ENCODE results near the gene LIG3.

Gene LIG3

DNA sequence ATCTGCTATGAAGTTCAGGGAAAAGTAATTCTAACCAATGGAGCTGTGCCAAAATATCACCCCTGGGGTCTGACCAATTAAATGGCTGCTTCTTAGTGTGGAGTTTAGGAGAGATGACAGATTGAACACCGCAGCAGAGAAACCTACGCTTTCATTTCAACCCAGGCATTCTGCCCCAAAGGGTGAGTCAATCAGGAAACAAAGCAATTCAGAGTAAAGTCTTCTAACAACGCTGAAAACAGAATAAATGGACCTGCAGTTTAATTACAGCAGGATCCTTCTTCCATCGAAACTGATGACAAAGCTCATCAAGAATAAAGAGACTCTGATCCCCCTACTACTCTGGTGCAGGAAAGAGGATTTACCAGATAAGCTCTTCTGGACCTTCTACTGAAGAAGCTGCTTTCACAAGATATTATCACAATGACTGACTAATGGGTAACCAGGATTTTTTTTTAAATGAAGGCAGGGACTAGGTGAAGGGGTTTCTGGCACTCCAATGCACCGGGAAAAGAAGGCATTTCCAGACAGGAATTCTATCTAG, 66.5 kb downstream of the LIG3 start:
- peak overlapping the region; percentile 0 for H3K4me3 ChIP-seq (ENCODE audit: low read depth, low read length)
- no peak for TF ChIP-seq CTCF (IDR thresholded peaks at IDR 0.05; ENCODE audit: low read depth, low read length, missing control alignments)
- peak; percentile 76 for DNase-seq (ENCODE audit: low read depth)
- in situ Hi-C loops (cut with HindIII; ENCODE audit: low sequenced_read_pairs): no loop called here

GRCh38 chr17:35048685-35049379, 68.5 kb downstream of the LIG3 start:
- no peak for DNase-seq (ENCODE audit: low read depth)
- TF ChIP-seq CTCF (IDR thresholded peaks at IDR 0.05; ENCODE audit: low read depth, low read length, missing control alignments): no peak
- in situ Hi-C loops (cut with HindIII; ENCODE audit: low sequenced_read_pairs): no loop called here
- no peak overlapping the region for H3K4me3 ChIP-seq (ENCODE audit: low read depth, low read length)

DNA sequence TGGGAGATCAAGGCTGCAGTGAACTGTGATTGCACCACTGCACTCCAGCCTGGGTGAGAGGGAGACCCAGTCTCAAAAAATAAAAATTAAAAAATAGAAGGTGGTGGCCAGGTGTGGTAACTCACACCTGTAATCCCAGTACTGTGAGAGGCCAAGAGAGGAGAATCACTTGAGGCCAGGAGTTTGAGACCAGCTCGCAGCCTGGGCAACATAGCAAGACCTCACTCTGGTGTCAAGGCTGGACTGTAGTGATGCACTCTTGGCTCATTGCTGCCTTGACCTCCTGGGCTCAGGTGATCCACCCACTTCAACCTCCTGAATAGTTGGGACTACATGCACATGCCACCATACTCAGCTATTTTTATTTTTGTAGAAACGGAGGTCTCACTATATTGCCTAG, 69.9 kb downstream of the LIG3 start:
- no peak for TF ChIP-seq CTCF (IDR thresholded peaks at IDR 0.05; ENCODE audit: low read depth, low read length, missing control alignments)
- DNase-seq (ENCODE audit: low read depth): no peak
- no peak overlapping the region for H3K4me3 ChIP-seq (ENCODE audit: low read depth, low read length)
- in situ Hi-C loops (cut with HindIII; ENCODE audit: low sequenced_read_pairs): loop anchor here (5.0 kb wide), 1 partner anchor 38 kb away; no protein-coding TSS in a partner anchor

GRCh38 chr17:35051183-35051578, 70.9 kb downstream of the LIG3 start:
- in situ Hi-C loops (cut with HindIII; ENCODE audit: low sequenced_read_pairs): loop anchor here (5.0 kb wide), 1 partner anchor 39 kb away; no protein-coding TSS in a partner anchor
- no peak for DNase-seq (ENCODE audit: low read depth)
- no peak overlapping the region for H3K4me3 ChIP-seq (ENCODE audit: low read depth, low read length)

DNA sequence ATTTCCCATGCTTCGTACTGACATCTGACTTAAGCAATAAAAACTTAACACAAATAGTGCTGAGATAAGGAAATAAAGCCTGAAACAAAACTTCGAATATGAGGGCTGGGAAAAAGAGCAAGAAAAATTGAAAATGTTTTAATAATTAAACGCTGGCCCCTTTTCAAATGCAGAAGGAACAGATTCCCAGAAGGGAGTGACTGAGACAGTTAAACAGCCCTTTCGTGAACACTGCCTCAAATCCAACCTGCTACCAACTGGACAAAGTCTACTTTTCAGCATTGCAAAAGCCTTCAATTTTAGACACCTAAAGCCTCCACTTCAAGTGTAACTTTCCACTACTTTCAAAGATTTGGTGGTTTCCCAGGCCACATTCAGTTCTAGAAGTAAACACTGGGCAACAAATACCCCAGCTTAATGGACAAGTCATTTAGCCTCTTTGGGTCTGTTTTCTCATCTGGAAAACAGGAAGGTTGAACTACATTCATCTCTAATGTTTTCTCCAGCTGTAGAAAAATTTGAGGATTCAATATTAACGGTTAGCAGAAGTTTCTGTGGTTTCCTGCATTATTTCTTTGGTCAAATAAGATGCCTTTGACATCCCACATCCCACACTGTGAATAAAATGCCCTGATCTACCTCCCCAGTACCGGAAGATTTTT, 71.4 kb downstream of the LIG3 start:
- in situ Hi-C loops (cut with HindIII; ENCODE audit: low sequenced_read_pairs): loop anchor here (5.0 kb wide), 1 partner anchor 39 kb away; no protein-coding TSS in a partner anchor
- no peak for TF ChIP-seq CTCF (IDR thresholded peaks at IDR 0.05; ENCODE audit: low read depth, low read length, missing control alignments)
- peak; percentile 75 for DNase-seq (ENCODE audit: low read depth)
- no peak overlapping the region for H3K4me3 ChIP-seq (ENCODE audit: low read depth, low read length)

More at GRCh38 chr17:35051183-35051578, 70.9 kb downstream of the LIG3 start:
- TF ChIP-seq CTCF (IDR thresholded peaks at IDR 0.05; ENCODE audit: low read depth, low read length, missing control alignments): no peak

GRCh38 chr17:35052241-35052610, 71.9 kb downstream of the LIG3 start:
- no peak for DNase-seq (ENCODE audit: low read depth)
- no peak for TF ChIP-seq CTCF (IDR thresholded peaks at IDR 0.05; ENCODE audit: low read depth, low read length, missing control alignments)
- in situ Hi-C loops (cut with HindIII; ENCODE audit: low sequenced_read_pairs): loop anchor here (5.0 kb wide), 1 partner anchor 40 kb away; no protein-coding TSS in a partner anchor
- H3K4me3 ChIP-seq (ENCODE audit: low read depth, low read length): no peak overlapping the region
